GM18508 (cell line): ENCODE results near the gene SATB2.

Experiments used
- ATAC-seq: cut with Tn5 transposase; IDR thresholded peaks from one replicate; pipeline ENCODE4 v1.9.1; 2021; ENCODE audit warnings: moderate number of reproducible peaks; ENCODE audit not compliant: insufficient read depth, unreplicated experiment

SATB2 gene

GRCh38 chr2:199279146-199279545 is 178.6 kb downstream of the SATB2 start:
- ATAC-seq: no peak

GRCh38 chr2:199278099-199278498 is 179.6 kb downstream of the SATB2 start:
- ATAC-seq: no peak

GRCh38 chr2:199273042-199273511 is 184.7 kb downstream of the SATB2 start:
- ATAC-seq: no peak

- ATAC-seq: no peak
Measured at GRCh38 chr2:199261936-199262335, 195.8 kb downstream of the SATB2 start.

GRCh38 chr2:199261239-199261638 is 196.5 kb downstream of the SATB2 start:
- no peak for ATAC-seq

GRCh38 chr2:199259671-199260070 is 198.1 kb downstream of the SATB2 start:
- no peak for ATAC-seq

GRCh38 chr2:199258291-199258690 is 199.4 kb downstream of the SATB2 start:
- no peak for ATAC-seq

- ATAC-seq: no peak
Measured at GRCh38 chr2:199257261-199258224, 200.2 kb downstream of the SATB2 start.

- ATAC-seq: no peak
Measured at GRCh38 chr2:199230091-199230490, 227.6 kb downstream of the SATB2 start.

GRCh38 chr2:199228887-199229819 is 228.6 kb downstream of the SATB2 start:
- peak; percentile 84 for ATAC-seq

GRCh38 chr2:199223791-199224190 is 233.9 kb downstream of the SATB2 start:
- no peak for ATAC-seq

GRCh38 chr2:199220920-199221319 is 236.8 kb downstream of the SATB2 start:
- ATAC-seq: no peak

GRCh38 chr2:199219551-199219950 is 238.2 kb downstream of the SATB2 start:
- no peak for ATAC-seq
